ENCODE data around the gene CCDC106.
A peak's percentile ranks its signal among the peaks of the same experiment; 100 is the strongest.

CCDC106 gene

GRCh38 chr19:55654323-55654867, 6.4 kb downstream of the CCDC106 start:
- peak; percentile 99 to 100 (median 99) for DNase-seq
- Mint-ChIP-seq H3K36me3 (ENCODE audit: insufficient read depth) (peaks cover 42% of the 10 kb centered on the region), H3K27ac (peak overlapping the region; percentile 96 to 98), H3K4me1 (ENCODE audit: low read depth in 2 of 2) (peaks cover 32% of the 10 kb centered on the region in 2 donors), H3K27me3 (peaks cover 0 to 7% of the 10 kb centered on the region in 2 donors), H3K9me3 (no peaks in the 10 kb centered on the region), H3K4me3 (peak overlapping the region; percentile 90 to 92)
- ATAC-seq (replicated peaks): peak; percentile 72

GRCh38 chr19:55654868-55655647, 7.0 kb downstream of the CCDC106 start, which contains the start of gene U2AF2:
TSS of gene U2AF2 (plus strand) at chr19:55655035. CDS start at chr19:55655105, 70 bp downstream.
- Mint-ChIP-seq H3K4me1 (ENCODE audit: low read depth in 2 of 2) (peaks cover 33 to 38% of the 10 kb centered on the region in 2 donors), H3K36me3 (ENCODE audit: insufficient read depth) (peaks cover 45% of the 10 kb centered on the region), H3K9me3 (no peaks in the 10 kb centered on the region), H3K4me3 (peak within 1 kb of the TSS; percentile 90 to 92), H3K27ac (peak within 1 kb of the TSS; percentile 96 to 98), H3K27me3 (peaks cover 0 to under 1% of the 10 kb centered on the region in 2 donors)
- peak; percentile 95 to 97 (median 96) for DNase-seq
- ATAC-seq (replicated peaks): peak; percentile 40

GRCh38 chr19:55655648-55656040, 7.6 kb downstream of the CCDC106 start:
- peaks cover 38 to 43% of the 10 kb centered on the region in 2 donors for H3K4me1 Mint-ChIP-seq (ENCODE audit: low read depth in 2 of 2)
- peak overlapping the region; percentile 96 to 98 for H3K27ac Mint-ChIP-seq
- DNase-seq (no peak), ATAC-seq (replicated peaks) (no peak)
- no peaks in the 10 kb centered on the region for H3K9me3 Mint-ChIP-seq
- peak overlapping the region; percentile 90 to 92 for H3K4me3 Mint-ChIP-seq
- H3K36me3 Mint-ChIP-seq (ENCODE audit: insufficient read depth): peaks cover 51% of the 10 kb centered on the region
- no peaks in the 10 kb centered on the region for H3K27me3 Mint-ChIP-seq

GRCh38 chr19:55656552-55656951, 8.5 kb downstream of the CCDC106 start:
- no peaks in the 10 kb centered on the region for H3K27me3 Mint-ChIP-seq
- H3K27ac Mint-ChIP-seq: peak overlapping the region; percentile 96 to 98
- H3K4me1 Mint-ChIP-seq (ENCODE audit: low read depth in 2 of 2): peaks cover 38 to 44% of the 10 kb centered on the region in 2 donors
- H3K36me3 Mint-ChIP-seq (ENCODE audit: insufficient read depth): peaks cover 59% of the 10 kb centered on the region
- peak overlapping the region; percentile 90 to 92 for H3K4me3 Mint-ChIP-seq
- DNase-seq (no peak), ATAC-seq (replicated peaks) (no peak)
- no peaks in the 10 kb centered on the region for H3K9me3 Mint-ChIP-seq

GRCh38 chr19:55656988-55657747, 9.2 kb downstream of the CCDC106 start:
- Mint-ChIP-seq H3K27ac (peak overlapping the region; percentile 88 to 98), H3K27me3 (no peaks in the 10 kb centered on the region), H3K9me3 (no peaks in the 10 kb centered on the region), H3K36me3 (ENCODE audit: insufficient read depth) (peaks cover 65% of the 10 kb centered on the region), H3K4me3 (peak overlapping the region; percentile 90 to 92), H3K4me1 (ENCODE audit: low read depth in 2 of 2) (peaks cover 41 to 51% of the 10 kb centered on the region in 2 donors)
- ATAC-seq (replicated peaks): no peak
- no peak for DNase-seq

GRCh38 chr19:55658846-55659459, 10.9 kb downstream of the CCDC106 start:
- DNase-seq (no peak), ATAC-seq (replicated peaks) (no peak)
- peak overlapping the region; percentile 82 to 88 for H3K27ac Mint-ChIP-seq
- H3K36me3 Mint-ChIP-seq (ENCODE audit: insufficient read depth): peaks cover 77% of the 10 kb centered on the region
- H3K4me1 Mint-ChIP-seq (ENCODE audit: low read depth in 2 of 2): peaks cover 51 to 56% of the 10 kb centered on the region in 2 donors
- no peaks in the 10 kb centered on the region for H3K9me3 Mint-ChIP-seq
- H3K4me3 Mint-ChIP-seq: peak overlapping the region; percentile 90 to 92
- H3K27me3 Mint-ChIP-seq: no peaks in the 10 kb centered on the region

- H3K36me3 Mint-ChIP-seq (ENCODE audit: insufficient read depth): peaks cover 76% of the 10 kb centered on the region
- H3K4me1 Mint-ChIP-seq (ENCODE audit: low read depth in 2 of 2): peaks cover 53 to 56% of the 10 kb centered on the region in 2 donors
- DNase-seq (no peak), ATAC-seq (replicated peaks) (no peak)
- H3K4me3 Mint-ChIP-seq: peak overlapping the region; percentile 69 to 90
- peak overlapping the region; percentile 82 to 88 for H3K27ac Mint-ChIP-seq
- no peaks in the 10 kb centered on the region for H3K9me3 Mint-ChIP-seq
- no peaks in the 10 kb centered on the region for H3K27me3 Mint-ChIP-seq
These were observed 11.8 kb downstream of the CCDC106 start for GRCh38 chr19:55659822-55660221.

- no peaks in the 10 kb centered on the region for H3K9me3 Mint-ChIP-seq
- peaks cover 56% of the 10 kb centered on the region in 2 donors for H3K4me1 Mint-ChIP-seq (ENCODE audit: low read depth in 2 of 2)
- H3K4me3 Mint-ChIP-seq: no peak overlapping the region
These were observed 12.4 kb downstream of the CCDC106 start for GRCh38 chr19:55660404-55660803.

GRCh38 chr19:55660991-55661390, 13.0 kb downstream of the CCDC106 start:
- DNase-seq: no peak
- Mint-ChIP-seq H3K36me3 (ENCODE audit: insufficient read depth) (peaks cover 77% of the 10 kb centered on the region), H3K4me1 (ENCODE audit: low read depth in 2 of 2) (peaks cover 52 to 54% of the 10 kb centered on the region in 2 donors), H3K27ac (peak overlapping the region in 1 of 2 donors; percentile 82), H3K9me3 (no peaks in the 10 kb centered on the region), H3K4me3 (no peak overlapping the region), H3K27me3 (no peaks in the 10 kb centered on the region)
- ATAC-seq (replicated peaks): no peak

More at GRCh38 chr19:55660404-55660803, 12.4 kb downstream of the CCDC106 start:
- Mint-ChIP-seq H3K27ac (peak overlapping the region in 1 of 2 donors; percentile 82), H3K36me3 (ENCODE audit: insufficient read depth) (peaks cover 75% of the 10 kb centered on the region), H3K27me3 (no peaks in the 10 kb centered on the region)
- DNase-seq (no peak), ATAC-seq (replicated peaks) (no peak)

GRCh38 chr19:55661826-55662225, 13.8 kb downstream of the CCDC106 start:
- Mint-ChIP-seq H3K9me3 (no peaks in the 10 kb centered on the region), H3K4me1 (ENCODE audit: low read depth in 2 of 2) (peaks cover 44 to 52% of the 10 kb centered on the region in 2 donors), H3K27ac (peak overlapping the region in 1 of 2 donors; percentile 35)

GRCh38 chr19:55663846-55664536, 16.0 kb downstream of the CCDC106 start:
- no peaks in the 10 kb centered on the region for H3K27me3 Mint-ChIP-seq
- peak overlapping the region; percentile 38 to 66 for H3K27ac Mint-ChIP-seq
- peak overlapping the region in 1 of 2 donors; percentile 37 for H3K4me3 Mint-ChIP-seq
- H3K9me3 Mint-ChIP-seq: no peaks in the 10 kb centered on the region
- DNase-seq: no peak
- ATAC-seq (replicated peaks): no peak
- H3K36me3 Mint-ChIP-seq (ENCODE audit: insufficient read depth): peaks cover 88% of the 10 kb centered on the region
- peaks cover 29 to 42% of the 10 kb centered on the region in 2 donors for H3K4me1 Mint-ChIP-seq (ENCODE audit: low read depth in 2 of 2)

More at GRCh38 chr19:55661826-55662225, 13.8 kb downstream of the CCDC106 start:
- ATAC-seq (replicated peaks) (no peak), DNase-seq (no peak)
- no peaks in the 10 kb centered on the region for H3K27me3 Mint-ChIP-seq
- peaks cover 78% of the 10 kb centered on the region for H3K36me3 Mint-ChIP-seq (ENCODE audit: insufficient read depth)
- H3K4me3 Mint-ChIP-seq: no peak overlapping the region

GRCh38 chr19:55666343-55667005, 18.5 kb downstream of the CCDC106 start:
- peaks cover 92% of the 10 kb centered on the region for H3K36me3 Mint-ChIP-seq (ENCODE audit: insufficient read depth)
- no peaks in the 10 kb centered on the region for H3K9me3 Mint-ChIP-seq
- ATAC-seq (replicated peaks) (no peak), DNase-seq (no peak)
- peak overlapping the region in 1 of 2 donors; percentile 65 for H3K27ac Mint-ChIP-seq
- H3K4me3 Mint-ChIP-seq: no peak overlapping the region
- peaks cover 24 to 42% of the 10 kb centered on the region in 2 donors for H3K4me1 Mint-ChIP-seq (ENCODE audit: low read depth in 2 of 2)
- H3K27me3 Mint-ChIP-seq: no peaks in the 10 kb centered on the region

All from effector memory CD8-positive, alpha-beta T cell (primary cell).